NCI-H460 (cell line): ENCODE results near the gene KPNA3. TPM values are rescaled to one million over a fixed set of nuclear protein-coding genes. Genes with fewer than 3 reads are reported as not detected.

ENCODE experiments used
- total RNA-seq: library from RNA; depleted of rRNA; stranded (reverse); fragments of >200 nt; shearing (Covaris generic); gene quantifications from 2 replicates; pipeline ENCODE4 v1.2.3, GENCODE V29; 2014; rRNA removed

Gene KPNA3
- total RNA-seq, 1 experiment from 2014 or later, result 16.0 TPM

Other genes with a start within 250 kb of the KPNA3 start
- 11.7 and 11.9 TPM in 2 replicates for gene RCBTB1, start 207.1 kb downstream of the KPNA3 start, total RNA-seq
- gene ARL11, start 164.2 kb downstream of the KPNA3 start, total RNA-seq, result not detected in 2 replicates
- gene EBPL, start 101.2 kb downstream of the KPNA3 start, total RNA-seq, result 93.2 and 136 TPM in 2 replicates
- 10.4 and 11.1 TPM in 2 replicates for gene SPRYD7, start 143.7 kb upstream of the KPNA3 start, total RNA-seq
- 19.8 and 23.1 TPM in 2 replicates for gene TRIM13, start 204.4 kb upstream of the KPNA3 start, total RNA-seq
- 0.55 and 0.62 TPM in 2 replicates for gene KCNRG, start 222.8 kb upstream of the KPNA3 start, total RNA-seq